SK-N-MC (cell line): ENCODE data around the gene BHLHE23.
"Not testable (repeated sequence)": the region's sequence is repeated elsewhere in the genome, so short reads cannot be mapped to it uniquely, and the experiment has no call there.

Source experiments
- DNase-seq: peaks from one replicate; pipeline ENCODE4 v3.0.0-alpha.2; 2011; ENCODE audit warnings: low read depth, low spot score
- H3K27ac ChIP-seq: fragments of 200-600 bp; sonication (generic); 2 replicates; pipeline ENCODE4 v1.5.1; 2016; ENCODE audit warnings: mixed run types
- H3K36me3 ChIP-seq: fragments of 200-600 bp; sonication (generic); 2 replicates; pipeline ENCODE4 v1.6.1; 2017; ENCODE audit warnings: antibody characterized with exemption, low read length, mixed read lengths; ENCODE audit not compliant: insufficient read depth
- H3K4me3 ChIP-seq: fragments of 200-600 bp; sonication (generic); 2 replicates; pipeline ENCODE4 v1.5.1; 2016
- H3K9ac ChIP-seq: fragments of 200-600 bp; sonication (generic); 2 replicates; pipeline ENCODE4 v1.8.0; 2017; ENCODE audit warnings: mixed run types, mixed read lengths; ENCODE audit not compliant: insufficient read length
- H3K9me3 ChIP-seq: fragments of 200-600 bp; sonication (generic); 2 replicates; pipeline ENCODE4 v1.6.1; 2017; ENCODE audit warnings: low read depth, mild to moderate bottlenecking, antibody characterized with exemption, low read length, moderate library complexity, mixed read lengths
- EZH2 ChIP-seq: fragments of 200-600 bp; sonication (generic); IDR thresholded peaks from one replicate; pipeline ENCODE4 v1.6.1; 2017; ENCODE audit warnings: antibody characterized with exemption
- FOXP2 ChIP-seq: optimal IDR thresholded peaks from 2 replicates; pipeline ENCODE3; 2011; ENCODE audit warnings: mild to moderate bottlenecking, moderate library complexity; ENCODE audit not compliant: insufficient read depth; ENCODE audit errors: extremely low read length, control extremely low read depth
- POLR2AphosphoS5 ChIP-seq: IDR thresholded peaks from 2 replicates; pipeline ENCODE4 v1.6.1; 2012; ENCODE audit warnings: mild to moderate bottlenecking, low read depth, low read length, borderline replicate concordance

Gene BHLHE23

DNA sequence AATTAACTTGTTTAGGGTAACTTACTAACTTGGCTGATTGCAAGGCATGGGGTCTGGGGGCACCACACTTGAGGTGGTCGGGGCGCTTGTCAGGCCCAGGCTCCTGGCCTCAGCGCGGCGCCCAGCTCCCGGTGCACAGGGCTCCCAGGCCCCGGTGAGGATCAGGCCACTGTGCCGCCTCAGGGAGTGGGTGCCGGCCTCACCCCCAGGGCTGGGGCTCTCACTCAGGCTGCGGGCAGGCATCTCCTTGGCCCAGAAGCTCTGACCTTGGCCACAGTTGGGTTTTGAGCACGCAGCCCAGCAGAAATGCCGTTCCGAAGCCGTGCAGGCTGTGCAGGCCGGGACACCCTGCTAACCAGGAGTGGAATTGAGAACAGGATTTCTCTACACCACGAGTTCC lies 37.8 kb upstream of the BHLHE23 start:
- Histone ChIP-seq H3K27ac (no peak overlapping the region), H3K36me3 (no peaks in the 10 kb centered on the region), H3K4me3 (no peak overlapping the region), H3K9me3 (no peaks in the 10 kb centered on the region), H3K9ac (no peak overlapping the region)
- TF ChIP-seq EZH2 (no peak), POLR2AphosphoS5 (no peak), FOXP2 (no peak)
- no peak for DNase-seq

DNA sequence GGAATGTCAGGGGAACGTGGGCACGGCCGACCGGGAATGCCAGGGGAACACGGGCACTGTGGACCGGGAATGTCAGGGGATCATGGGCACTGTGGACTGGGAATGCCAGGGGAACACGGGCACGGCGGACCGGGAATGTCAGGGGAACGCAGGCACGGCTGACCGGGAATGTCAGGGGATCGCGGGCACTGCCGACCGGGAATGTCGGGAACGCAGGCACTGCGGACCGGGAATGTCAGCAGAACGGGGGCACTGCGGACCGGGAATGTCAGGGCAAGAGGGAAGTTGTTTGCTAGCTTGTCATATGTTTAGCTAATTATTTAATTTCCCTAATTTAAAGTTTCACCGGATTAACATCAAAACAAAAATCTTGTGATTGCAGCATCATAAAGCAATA lies 37.4 kb upstream of the BHLHE23 start:
- H3K9me3 ChIP-seq: no peaks in the 10 kb centered on the region
- H3K9ac ChIP-seq: no peak overlapping the region
- DNase-seq: no peak
- no peaks in the 10 kb centered on the region for H3K36me3 ChIP-seq
- no peak for TF ChIP-seq EZH2
- no peak for TF ChIP-seq POLR2AphosphoS5
- TF ChIP-seq FOXP2: no peak
- H3K27ac ChIP-seq: no peak overlapping the region
- H3K4me3 ChIP-seq: no peak overlapping the region

DNA sequence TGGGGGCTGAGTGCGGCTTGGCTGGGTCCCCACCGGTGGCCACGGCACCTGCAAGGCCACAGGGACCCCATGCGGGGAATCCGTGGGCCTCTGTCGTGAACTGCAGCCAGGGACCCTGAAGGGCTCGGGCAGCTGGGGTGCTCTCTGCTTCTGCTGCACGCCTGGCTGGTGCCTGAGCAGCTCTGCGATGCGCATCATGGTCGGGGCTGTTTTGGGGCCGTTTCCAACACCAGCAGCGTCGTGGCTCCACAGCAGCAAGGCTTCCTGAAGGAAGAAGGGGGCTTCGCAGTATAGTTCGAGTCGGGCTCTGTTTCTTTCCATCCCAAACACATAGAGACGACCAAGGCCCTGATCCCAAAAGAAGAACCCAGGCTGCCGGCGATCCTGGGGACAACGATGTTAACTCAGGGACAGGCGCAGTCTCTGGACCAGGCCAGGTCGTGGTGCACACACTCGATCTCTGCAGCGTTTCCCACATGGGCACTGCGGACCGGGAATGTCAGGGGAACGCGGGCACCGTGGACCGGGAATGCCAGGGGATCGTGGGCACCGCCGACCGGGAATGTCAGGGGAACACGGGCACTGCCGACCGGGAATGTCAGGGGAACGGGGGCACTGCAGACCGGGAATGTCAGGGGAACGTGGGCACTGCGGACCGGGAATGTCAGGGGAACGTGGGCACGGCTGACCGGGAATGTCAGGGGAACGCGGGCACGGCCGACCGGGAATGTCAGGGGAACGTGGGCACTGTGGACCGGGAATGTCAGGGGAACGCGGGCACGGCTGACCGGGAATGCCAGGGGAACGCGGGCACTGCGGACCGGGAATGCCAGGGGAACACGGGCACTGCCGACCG lies 36.8 kb upstream of the BHLHE23 start:
- Histone ChIP-seq H3K36me3 (no peaks in the 10 kb centered on the region), H3K4me3 (no peak overlapping the region), H3K27ac (no peak overlapping the region), H3K9me3 (no peaks in the 10 kb centered on the region), H3K9ac (no peak overlapping the region)
- DNase-seq: no peak
- no peak for TF ChIP-seq POLR2AphosphoS5
- peak; percentile 62 for TF ChIP-seq EZH2
- no peak for TF ChIP-seq FOXP2

DNA sequence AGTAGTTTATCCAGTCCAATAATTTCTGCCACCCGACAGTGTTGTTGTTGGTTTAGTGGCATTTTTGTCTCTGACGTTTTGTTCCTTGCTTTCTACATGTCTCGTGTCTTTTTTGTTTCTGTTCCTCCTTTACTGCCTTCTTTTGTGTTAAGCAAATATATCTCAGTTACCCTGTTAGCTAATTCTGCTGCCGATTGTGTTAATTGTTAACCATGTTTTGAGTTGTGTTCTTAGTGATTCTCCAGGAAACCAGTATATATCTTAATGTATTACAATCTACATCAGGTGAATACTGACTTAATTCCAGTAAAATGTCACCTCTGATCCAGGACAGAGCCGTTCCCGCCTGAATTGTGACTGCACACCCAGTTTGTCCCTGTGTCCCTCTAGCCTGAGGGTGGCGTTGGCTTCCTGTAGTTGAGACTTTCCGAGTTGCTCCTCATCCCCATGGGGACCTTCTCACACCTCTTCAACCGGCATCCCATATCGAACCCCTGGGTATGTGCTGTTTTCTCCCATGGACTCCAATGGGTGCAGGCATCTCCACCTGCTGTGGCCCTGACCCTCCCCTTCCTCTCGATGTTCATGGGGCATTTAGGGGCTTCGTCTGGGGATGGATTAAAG lies 35.8 kb upstream of the BHLHE23 start:
- DNase-seq: no peak
- Histone ChIP-seq H3K9ac (no peak overlapping the region), H3K9me3 (no peaks in the 10 kb centered on the region), H3K27ac (no peak overlapping the region), H3K36me3 (no peaks in the 10 kb centered on the region), H3K4me3 (no peak overlapping the region)
- TF ChIP-seq EZH2 (no peak), FOXP2 (no peak), POLR2AphosphoS5 (no peak)

DNA sequence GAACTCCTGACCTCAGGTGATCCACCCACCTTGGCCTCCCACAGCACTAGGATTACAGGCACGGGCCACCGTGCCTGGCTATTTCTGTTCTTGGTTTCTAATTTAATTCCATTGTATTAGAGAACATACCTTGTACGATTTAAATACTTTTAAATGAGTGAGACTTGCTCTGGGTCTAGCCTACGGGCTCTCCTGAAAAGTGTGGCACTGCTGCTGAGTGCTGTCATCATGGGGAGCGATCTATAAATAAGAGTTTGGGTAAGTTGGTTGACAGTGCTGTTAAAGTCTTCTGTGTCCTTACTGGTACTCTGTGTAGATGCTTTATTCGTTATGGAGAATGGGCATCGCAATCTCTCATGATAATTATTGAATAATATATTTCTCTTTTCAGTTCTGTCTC lies 35.0 kb upstream of the BHLHE23 start:
- Histone ChIP-seq H3K27ac (no peak overlapping the region), H3K9ac (no peak overlapping the region), H3K4me3 (no peak overlapping the region), H3K9me3 (no peaks in the 10 kb centered on the region), H3K36me3 (no peaks in the 10 kb centered on the region)
- no peak for DNase-seq
- TF ChIP-seq POLR2AphosphoS5: no peak
- TF ChIP-seq EZH2: no peak
- TF ChIP-seq FOXP2: no peak

DNA sequence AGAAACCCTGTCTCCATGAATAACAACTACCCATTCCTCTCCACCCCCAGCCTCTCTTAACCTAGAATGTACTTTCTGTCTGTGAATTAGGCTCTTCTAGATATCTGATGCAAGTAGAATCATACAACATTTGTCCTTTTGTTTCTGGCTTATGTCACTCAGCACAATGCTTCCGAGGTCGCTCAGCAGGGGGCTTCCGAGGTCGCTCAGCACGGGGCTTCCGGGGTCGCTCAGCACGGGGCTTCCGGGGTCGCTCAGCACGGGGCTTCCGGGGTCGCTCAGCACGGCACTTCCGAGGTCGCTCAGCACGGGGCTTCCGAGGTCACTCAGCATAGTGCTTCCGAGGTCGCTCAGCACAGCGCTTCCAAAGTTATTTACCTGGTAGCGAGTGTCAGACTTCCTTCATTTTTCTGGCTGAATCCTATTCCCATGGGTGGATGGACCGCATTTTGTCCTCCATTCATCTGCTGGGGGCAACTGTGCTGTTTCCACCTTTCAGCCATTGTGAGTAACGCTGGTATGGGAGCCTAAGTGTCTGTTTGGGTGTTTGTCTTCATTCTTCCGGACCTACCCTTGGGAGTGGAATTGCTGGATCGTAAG lies 31.0 kb upstream of the BHLHE23 start:
- no peak overlapping the region for H3K9ac ChIP-seq
- H3K9me3 ChIP-seq: no peaks in the 10 kb centered on the region
- no peak for TF ChIP-seq POLR2AphosphoS5
- no peak for TF ChIP-seq EZH2
- no peak for TF ChIP-seq FOXP2
- no peaks in the 10 kb centered on the region for H3K36me3 ChIP-seq
- H3K27ac ChIP-seq: no peak overlapping the region
- DNase-seq: no peak
- no peak overlapping the region for H3K4me3 ChIP-seq

DNA sequence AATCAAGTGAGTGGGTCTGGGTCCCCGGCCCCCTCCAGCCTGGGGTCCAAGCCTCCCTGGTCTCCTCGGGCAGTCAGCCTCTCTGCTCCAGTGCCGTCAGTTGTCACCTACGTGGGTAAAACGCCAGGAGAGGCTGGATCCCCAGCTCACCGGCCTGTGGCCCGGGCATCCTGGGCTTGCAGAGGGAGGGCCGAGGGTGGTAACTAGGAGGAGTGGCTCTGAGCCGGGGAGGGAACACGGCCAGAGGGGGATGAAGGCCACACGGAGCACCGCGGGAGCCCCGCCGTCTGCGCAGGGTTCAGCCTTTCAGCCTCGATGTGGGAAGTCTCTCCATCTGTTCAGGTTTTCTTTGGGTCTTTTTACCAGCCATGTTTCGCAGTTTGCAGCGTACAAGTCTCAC lies 29.5 kb upstream of the BHLHE23 start:
- Histone ChIP-seq H3K4me3 (no peak overlapping the region), H3K27ac (no peak overlapping the region), H3K9ac (no peak overlapping the region), H3K9me3 (no peaks in the 10 kb centered on the region), H3K36me3 (no peaks in the 10 kb centered on the region)
- DNase-seq: no peak
- no peak for TF ChIP-seq POLR2AphosphoS5
- no peak for TF ChIP-seq FOXP2
- TF ChIP-seq EZH2: no peak

DNA sequence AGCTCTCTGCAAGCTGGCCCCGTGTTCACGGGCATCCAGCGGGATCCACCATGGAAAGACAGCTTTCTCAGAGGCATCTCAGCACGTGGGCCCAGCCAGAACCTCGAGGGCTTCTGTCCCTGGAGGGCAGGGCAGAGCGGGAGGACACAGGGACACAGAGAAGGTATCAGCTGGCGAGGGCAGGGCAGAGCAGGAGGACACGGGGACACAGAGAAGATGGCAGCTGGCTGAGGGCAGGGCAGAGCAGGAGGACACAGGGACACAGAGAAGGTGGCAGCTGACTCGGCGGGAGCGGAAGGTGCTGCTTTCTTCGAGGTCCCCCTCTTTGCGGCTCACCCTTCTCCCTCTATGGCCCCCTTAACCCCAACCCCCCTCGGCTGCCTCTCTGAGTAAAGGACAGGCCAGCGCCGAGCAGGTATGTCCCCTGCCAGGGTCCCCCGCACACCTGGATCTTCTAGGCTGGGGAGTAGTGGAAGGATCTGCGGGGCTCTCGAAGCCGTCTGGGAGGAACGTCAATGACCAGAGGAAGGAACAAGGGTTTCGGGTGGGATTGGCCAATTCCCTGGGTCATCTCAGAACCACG lies 28.9 kb upstream of the BHLHE23 start:
- Histone ChIP-seq H3K27ac (no peak overlapping the region), H3K9ac (no peak overlapping the region), H3K4me3 (no peak overlapping the region), H3K36me3 (no peaks in the 10 kb centered on the region), H3K9me3 (no peaks in the 10 kb centered on the region)
- no peak for DNase-seq
- no peak for TF ChIP-seq EZH2
- no peak for TF ChIP-seq POLR2AphosphoS5
- TF ChIP-seq FOXP2: no peak

DNA sequence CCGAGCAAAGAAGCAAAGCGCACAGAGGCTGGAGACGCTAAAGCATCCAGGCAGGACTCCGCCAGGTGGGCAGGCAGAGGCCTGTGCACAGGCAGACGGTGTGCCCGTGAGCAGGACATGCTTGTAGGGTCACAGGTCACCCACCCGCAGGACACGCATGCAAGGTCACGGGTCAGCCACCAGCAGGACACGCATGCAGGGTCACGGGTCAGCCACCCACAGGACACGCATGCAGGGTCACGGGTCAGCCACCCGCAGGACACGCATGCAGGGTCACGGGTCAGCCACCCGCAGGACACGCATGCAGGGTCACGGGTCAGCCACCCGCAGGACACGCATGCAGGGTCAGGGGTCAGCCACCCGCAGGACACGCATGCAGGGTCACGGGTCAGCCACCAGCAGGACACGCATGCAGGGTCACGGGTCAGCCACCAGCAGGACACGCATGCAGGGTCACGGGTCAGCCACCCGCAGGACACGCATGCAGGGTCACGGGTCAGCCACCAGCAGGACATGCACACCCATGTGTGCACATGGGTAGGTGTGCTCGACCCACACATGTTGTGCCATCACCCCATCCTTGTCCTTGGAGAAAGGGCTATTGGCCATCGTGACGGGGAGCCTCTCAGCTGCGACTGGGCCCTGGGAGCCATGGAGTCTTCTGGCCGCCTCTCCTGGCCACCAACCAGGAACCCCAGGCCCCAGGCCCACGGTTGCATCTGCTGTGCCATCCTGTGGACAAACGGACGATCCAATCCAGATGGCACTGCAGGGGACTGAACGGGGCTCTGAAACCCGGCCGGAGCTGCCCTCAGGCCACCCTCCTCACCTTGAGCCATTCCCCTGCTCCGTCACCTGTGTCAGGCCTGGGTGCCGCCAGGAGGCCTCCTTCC lies 28.2 kb upstream of the BHLHE23 start:
- not testable (repeated sequence) for H3K4me3 ChIP-seq, H3K9ac ChIP-seq, H3K27ac ChIP-seq, H3K36me3 ChIP-seq, DNase-seq, H3K9me3 ChIP-seq
